Panc1 (cell line): ENCODE measurements around the gene NFKBIL1. TPM values are rescaled to one million over a fixed set of nuclear protein-coding genes. Genes with fewer than 3 reads are reported as not detected.

Source experiments
- ATAC-seq: fragments of 200-7000 bp; cut with Tn5 transposase; 2 replicates; pipeline ENCODE4 v1.9.1; 2020; ENCODE audit warnings: mild to moderate bottlenecking, moderate library complexity
- BruUV-seq: library from RNA; stranded (reverse); fragments of 400-500 nt; replicated peaks from 2 replicates; lab custom pipeline; 2021; lab: Mats Ljungman, UMichigan
- CTCF ChIA-PET: fragments of 300-600 bp; sonication (Branson Sonifier 250); formaldehyde crosslinking; loops from one replicate; lab custom pipeline; 2022; ENCODE audit warnings: antibody characterized with exemption; lab: Charles Lee
- POLR2A ChIA-PET: fragments of 300-600 bp; sonication (Branson Sonifier 250); formaldehyde crosslinking; loops from one replicate; lab custom pipeline; 2022; ENCODE audit warnings: antibody characterized with exemption; lab: Charles Lee
- DNase-seq: peaks from one replicate; pipeline ENCODE4 v3.0.0-alpha.2; 2010; ENCODE audit warnings: low read depth, low spot score
- H3K27ac ChIP-seq: 2 replicates; pipeline ENCODE4 v1.5.1; 2011; ENCODE audit warnings: mild to moderate bottlenecking, low read length, inconsistent platforms
- H3K27me3 ChIP-seq: fragments of 200-500 bp; sonication (Bioruptor generic); 2 replicates; pipeline ENCODE4 v1.6.0; 2014; ENCODE audit warnings: low read length, inconsistent platforms; ENCODE audit not compliant: control insufficient read depth, insufficient read depth
- H3K36me3 ChIP-seq: fragments of 200-500 bp; sonication (Bioruptor generic); 2 replicates; pipeline ENCODE4 v1.5.1; 2014; ENCODE audit warnings: inconsistent platforms, mild to moderate bottlenecking, low read length, moderate library complexity; ENCODE audit not compliant: control insufficient read depth, insufficient read depth
- H3K4me1 ChIP-seq: 2 replicates; pipeline ENCODE4 v1.5.1; 2011; ENCODE audit warnings: inconsistent platforms, mild to moderate bottlenecking, low read length, moderate library complexity; ENCODE audit not compliant: control insufficient read depth, insufficient read depth
- H3K4me3 ChIP-seq, 2 experiments: 2 replicates each; pipeline ENCODE4 v1.5.1; 2011 to 2012; ENCODE audit warnings: low read depth in 2 of 2, low read length in 2 of 2, mild to moderate bottlenecking in 2 of 2, inconsistent platforms in 1 of 2, moderate library complexity in 1 of 2
- H3K9me3 ChIP-seq: fragments of 200-500 bp; sonication (Bioruptor generic); 2 replicates; pipeline ENCODE4 v1.5.1; 2014; ENCODE audit warnings: low read depth, mild to moderate bottlenecking, inconsistent platforms, low read length, moderate library complexity; ENCODE audit not compliant: control insufficient read depth, insufficient read depth
- POLR2AphosphoS5 ChIP-seq: IDR thresholded peaks from 2 replicates; pipeline ENCODE4 v1.6.1; 2012; ENCODE audit warnings: mild to moderate bottlenecking, low read depth, low read length, moderate library complexity
- SIN3A ChIP-seq: IDR thresholded peaks from 2 replicates; pipeline ENCODE4 v1.6.1; 2012; ENCODE audit warnings: low read depth, mild to moderate bottlenecking, low read length, moderate library complexity, borderline replicate concordance; ENCODE audit not compliant: insufficient read depth
- TCF7L2 ChIP-seq: IDR thresholded peaks from 2 replicates; pipeline ENCODE4 v1.6.1; 2011; ENCODE audit warnings: mild to moderate bottlenecking, low read depth, low read length, inconsistent platforms
- in situ Hi-C: cut with HindIII; loops from 2 replicates; pipeline ENCODE4 v1.10.0; 2016; ENCODE audit warnings: low sequenced_read_pairs, low pct_unique_long_range_greater_than_20kb
- intact Hi-C: fragments of 100-400 bp; cut with micrococcal nuclease; formaldehyde crosslinking; loops from one replicate; pipeline ENCODE4 v1.10.0; 2022; ENCODE audit not compliant: unreplicated experiment
- total RNA-seq: library from RNA; stranded (reverse); gene quantifications from one replicate; pipeline ENCODE4 v1.2.1, GENCODE V29; 2021; ENCODE audit not compliant: unreplicated experiment
- TF ChIP-seq, protein P1 (sequence below), 2 experiments: IDR thresholded peaks; 2 replicates each; pipeline ENCODE4 v1.6.1; 2011 to 2012; ENCODE audit warnings: low read depth in 2 of 2, control low read depth in 1 of 2, low read length in 1 of 2, mild to moderate bottlenecking in 1 of 2, moderate library complexity in 1 of 2; ENCODE audit not compliant: insufficient read depth in 1 of 2
- TF ChIP-seq, protein P2 (sequence below): fragments of 450-650 bp; IDR thresholded peaks from 2 replicates; pipeline ENCODE4 v1.5.1; 2017; ENCODE audit warnings: mild to moderate bottlenecking

Gene NFKBIL1
- total RNA-seq, 1 experiment from 2014 or later: 27.9 TPM

DNA sequence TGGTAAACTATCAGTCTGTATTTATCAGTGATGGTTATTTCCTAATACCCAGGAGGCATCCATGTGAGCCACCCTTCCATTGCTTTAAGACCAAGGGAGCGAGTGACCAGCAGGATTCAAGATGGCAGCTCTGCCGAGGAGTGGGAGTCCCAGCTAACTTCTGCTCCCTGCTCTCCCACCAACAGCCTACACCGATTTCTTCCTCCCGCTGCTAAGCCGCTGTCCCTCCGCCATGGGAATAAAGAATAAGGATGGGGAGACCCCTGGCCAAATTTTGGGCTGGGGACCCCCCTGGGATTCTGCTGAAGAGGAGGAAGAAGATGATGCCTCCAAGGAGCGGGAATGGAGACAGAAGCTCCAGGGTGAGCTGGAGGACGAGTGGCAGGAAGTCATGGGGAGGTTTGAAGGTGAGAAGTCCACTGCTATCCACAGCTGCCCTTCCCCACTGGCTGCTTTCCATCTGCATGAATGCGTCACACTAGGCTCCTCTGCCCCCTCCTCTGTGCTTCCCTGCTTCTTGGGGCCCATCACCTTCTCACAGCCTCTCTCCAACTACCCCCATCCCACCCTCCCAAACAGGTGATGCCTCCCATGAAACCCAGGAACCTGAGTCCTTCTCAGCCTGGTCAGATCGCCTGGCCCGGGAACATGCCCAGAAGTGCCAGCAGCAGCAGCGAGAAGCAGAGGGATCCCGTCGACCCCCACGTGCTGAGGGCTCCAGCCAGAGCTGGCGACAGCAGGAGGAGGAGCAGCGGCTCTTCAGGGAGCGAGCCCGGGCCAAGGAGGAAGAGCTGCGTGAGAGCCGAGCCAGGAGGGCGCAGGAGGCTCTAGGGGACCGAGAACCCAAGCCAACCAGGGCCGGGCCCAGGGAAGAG, 10.3 kb downstream of the NFKBIL1 start:
- Histone ChIP-seq H3K27ac (no peak overlapping the region), H3K4me3 (no peak overlapping the region), H3K4me1 (peaks cover 13% of the 10 kb centered on the region), H3K36me3 (peaks cover 10% of the 10 kb centered on the region), H3K9me3 (no peaks in the 10 kb centered on the region), H3K27me3 (no peaks in the 10 kb centered on the region)
- in situ Hi-C loops (no loop called here), intact Hi-C loops (no loop called here)
- ChIA-PET CTCF (no interaction called here), POLR2A (interaction anchor here (0.8 to 0.9 kb wide), 2 partner anchors 30 to 59 kb away, joined by 4 to 6 read pairs; no protein-coding TSS in a partner anchor)
- DNase-seq (no peak), ATAC-seq (no peak)
- TF ChIP-seq, protein P1, sequence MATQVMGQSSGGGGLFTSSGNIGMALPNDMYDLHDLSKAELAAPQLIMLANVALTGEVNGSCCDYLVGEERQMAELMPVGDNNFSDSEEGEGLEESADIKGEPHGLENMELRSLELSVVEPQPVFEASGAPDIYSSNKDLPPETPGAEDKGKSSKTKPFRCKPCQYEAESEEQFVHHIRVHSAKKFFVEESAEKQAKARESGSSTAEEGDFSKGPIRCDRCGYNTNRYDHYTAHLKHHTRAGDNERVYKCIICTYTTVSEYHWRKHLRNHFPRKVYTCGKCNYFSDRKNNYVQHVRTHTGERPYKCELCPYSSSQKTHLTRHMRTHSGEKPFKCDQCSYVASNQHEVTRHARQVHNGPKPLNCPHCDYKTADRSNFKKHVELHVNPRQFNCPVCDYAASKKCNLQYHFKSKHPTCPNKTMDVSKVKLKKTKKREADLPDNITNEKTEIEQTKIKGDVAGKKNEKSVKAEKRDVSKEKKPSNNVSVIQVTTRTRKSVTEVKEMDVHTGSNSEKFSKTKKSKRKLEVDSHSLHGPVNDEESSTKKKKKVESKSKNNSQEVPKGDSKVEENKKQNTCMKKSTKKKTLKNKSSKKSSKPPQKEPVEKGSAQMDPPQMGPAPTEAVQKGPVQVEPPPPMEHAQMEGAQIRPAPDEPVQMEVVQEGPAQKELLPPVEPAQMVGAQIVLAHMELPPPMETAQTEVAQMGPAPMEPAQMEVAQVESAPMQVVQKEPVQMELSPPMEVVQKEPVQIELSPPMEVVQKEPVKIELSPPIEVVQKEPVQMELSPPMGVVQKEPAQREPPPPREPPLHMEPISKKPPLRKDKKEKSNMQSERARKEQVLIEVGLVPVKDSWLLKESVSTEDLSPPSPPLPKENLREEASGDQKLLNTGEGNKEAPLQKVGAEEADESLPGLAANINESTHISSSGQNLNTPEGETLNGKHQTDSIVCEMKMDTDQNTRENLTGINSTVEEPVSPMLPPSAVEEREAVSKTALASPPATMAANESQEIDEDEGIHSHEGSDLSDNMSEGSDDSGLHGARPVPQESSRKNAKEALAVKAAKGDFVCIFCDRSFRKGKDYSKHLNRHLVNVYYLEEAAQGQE (IDR thresholded peaks at IDR 0.05; ENCODE audit: insufficient read depth in 1 of 2, low read depth in 2 of 2, low read length in 1 of 2): no peak
- no peak for TF ChIP-seq POLR2AphosphoS5
- TF ChIP-seq, protein P2, sequence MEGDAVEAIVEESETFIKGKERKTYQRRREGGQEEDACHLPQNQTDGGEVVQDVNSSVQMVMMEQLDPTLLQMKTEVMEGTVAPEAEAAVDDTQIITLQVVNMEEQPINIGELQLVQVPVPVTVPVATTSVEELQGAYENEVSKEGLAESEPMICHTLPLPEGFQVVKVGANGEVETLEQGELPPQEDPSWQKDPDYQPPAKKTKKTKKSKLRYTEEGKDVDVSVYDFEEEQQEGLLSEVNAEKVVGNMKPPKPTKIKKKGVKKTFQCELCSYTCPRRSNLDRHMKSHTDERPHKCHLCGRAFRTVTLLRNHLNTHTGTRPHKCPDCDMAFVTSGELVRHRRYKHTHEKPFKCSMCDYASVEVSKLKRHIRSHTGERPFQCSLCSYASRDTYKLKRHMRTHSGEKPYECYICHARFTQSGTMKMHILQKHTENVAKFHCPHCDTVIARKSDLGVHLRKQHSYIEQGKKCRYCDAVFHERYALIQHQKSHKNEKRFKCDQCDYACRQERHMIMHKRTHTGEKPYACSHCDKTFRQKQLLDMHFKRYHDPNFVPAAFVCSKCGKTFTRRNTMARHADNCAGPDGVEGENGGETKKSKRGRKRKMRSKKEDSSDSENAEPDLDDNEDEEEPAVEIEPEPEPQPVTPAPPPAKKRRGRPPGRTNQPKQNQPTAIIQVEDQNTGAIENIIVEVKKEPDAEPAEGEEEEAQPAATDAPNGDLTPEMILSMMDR: no peak
- no peak for TF ChIP-seq TCF7L2
- no peak for TF ChIP-seq SIN3A
- BruUV-seq: no TSS peak

DNA sequence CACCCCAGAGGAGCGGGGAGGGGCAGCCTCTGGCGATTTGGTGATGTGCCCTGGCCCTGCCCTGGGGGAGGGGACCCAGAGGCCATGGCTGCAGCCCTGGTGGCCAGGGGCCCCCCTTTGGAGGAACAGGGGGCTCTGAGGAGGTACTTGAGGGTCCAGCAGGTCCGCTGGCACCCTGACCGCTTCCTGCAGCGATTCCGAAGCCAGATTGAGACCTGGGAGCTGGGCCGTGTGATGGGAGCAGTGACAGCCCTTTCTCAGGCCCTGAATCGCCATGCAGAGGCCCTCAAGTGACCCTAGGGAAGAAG, 10.9 kb downstream of the NFKBIL1 start:
- DNase-seq (no peak), ATAC-seq (no peak)
- POLR2A ChIA-PET: interaction anchor here (0.8 kb wide), 1 partner anchor 59 kb away, joined by 6 read pairs; no protein-coding TSS in a partner anchor
- H3K36me3 ChIP-seq: peaks cover 10% of the 10 kb centered on the region
- TF ChIP-seq, protein P1 (IDR thresholded peaks at IDR 0.05; ENCODE audit: insufficient read depth in 1 of 2, low read depth in 2 of 2, low read length in 1 of 2): no peak
- TF ChIP-seq, protein P2: no peak
- TF ChIP-seq POLR2AphosphoS5 (no peak), SIN3A (no peak), TCF7L2 (no peak)
- in situ Hi-C loops: no loop called here
- H3K4me3 ChIP-seq: no peak overlapping the region
- CTCF ChIA-PET: no interaction called here
- peaks cover 13% of the 10 kb centered on the region for H3K4me1 ChIP-seq
- no TSS peak for BruUV-seq
- no peaks in the 10 kb centered on the region for H3K27me3 ChIP-seq
- H3K9me3 ChIP-seq: no peaks in the 10 kb centered on the region
- intact Hi-C loops: no loop called here
- H3K27ac ChIP-seq: no peak overlapping the region
